B cell (primary cell): ENCODE data around the gene ITPKC. TPM values are rescaled to one million over a fixed set of nuclear protein-coding genes. Genes with fewer than 3 reads are reported as not detected.

Experiments used
- ATAC-seq: fragments of 200-7000 bp; cut with Tn5 transposase; one replicate; pipeline ENCODE4 v1.10.0; 2021; ENCODE audit warnings: low read depth, mild to moderate bottlenecking, moderate number of reproducible peaks, moderate library complexity
- CTCF ChIA-PET: fragments of 350-600 bp; sonication (Branson Sonifier 250); formaldehyde crosslinking; loops from one replicate; lab custom pipeline; 2021; ENCODE audit warnings: antibody characterized with exemption, inconsistent platforms; lab: Charles Lee
- POLR2A ChIA-PET: fragments of 350-600 bp; sonication (Branson Sonifier 250); formaldehyde crosslinking; loops from one replicate; lab custom pipeline; 2021; ENCODE audit warnings: antibody characterized with exemption; lab: Charles Lee
- DNase-seq: peaks from one replicate; pipeline ENCODE4 v3.0.0; 2013
- H2AFZ ChIP-seq: 2 replicates; pipeline ENCODE4 v1.6.1; 2012; ENCODE audit warnings: mild to moderate bottlenecking, low read depth, low read length; ENCODE audit not compliant: insufficient read depth, poor library complexity, severe bottlenecking
- H3K27ac ChIP-seq, 2 donors: 1 replicate in 1 of 2; 2 replicates in 1 of 2; pipeline ENCODE4 v1.5.1; 2012 to 2013; ENCODE audit warnings: low read length in 2 of 2, mild to moderate bottlenecking in 2 of 2, moderate library complexity in 1 of 2
- H3K27me3 ChIP-seq, 4 experiments: fragments of 200-600 bp in 1 of 4; sonication (generic) in 1 of 4; replicated peaks in 1 of 4; 1 replicate in 2 of 4; 2 replicates in 2 of 4; pipeline versions ENCODE4 v1.6.1 to v1.7.0; 2013 to 2016; ENCODE audit warnings: low read length in 3 of 4, mild to moderate bottlenecking in 2 of 4, mixed read lengths in 1 of 4, moderate library complexity in 1 of 4; ENCODE audit not compliant: insufficient read depth in 4 of 4, control insufficient read depth in 3 of 4; ENCODE audit errors: control extremely low read depth in 1 of 4
- H3K36me3 ChIP-seq, 2 experiments: replicated peaks in 1 of 2; 1 replicate in 1 of 2; 2 replicates in 1 of 2; pipeline versions ENCODE4 v1.6.1 to v1.7.1; 2013; ENCODE audit warnings: low read length in 1 of 2; ENCODE audit not compliant: insufficient read depth in 2 of 2, control insufficient read depth in 1 of 2; ENCODE audit errors: control extremely low read depth in 1 of 2, extremely low read depth in 1 of 2
- H3K4me1 ChIP-seq, 2 donors: fragments of 200-600 bp in 1 of 2; sonication (generic) in 1 of 2; 1 replicate in 1 of 2; 2 replicates in 1 of 2; pipeline versions ENCODE4 v1.5.1 to v1.6.1; 2013 to 2017; ENCODE audit warnings: low read length in 2 of 2; ENCODE audit not compliant: control insufficient read depth in 2 of 2, insufficient read depth in 2 of 2
- H3K4me2 ChIP-seq: replicated peaks from 2 replicates; pipeline ENCODE3; 2012; ENCODE audit warnings: mild to moderate bottlenecking, low read depth, low read length; ENCODE audit not compliant: poor library complexity, severe bottlenecking
- H3K4me3 ChIP-seq, 5 experiments: fragments of 200-600 bp in 1 of 5; sonication (generic) in 1 of 5; 1 replicate in 3 of 5; 2 replicates in 2 of 5; pipeline versions ENCODE4 v1.5.1 to v1.7.0; 2011 to 2016; ENCODE audit warnings: low read length in 4 of 5, mild to moderate bottlenecking in 4 of 5, low read depth in 2 of 5, control low read depth in 1 of 5, moderate library complexity in 1 of 5; ENCODE audit not compliant: insufficient read depth in 1 of 5; ENCODE audit errors: control extremely low read depth in 1 of 5, extremely low read depth in 1 of 5
- H3K79me2 ChIP-seq: fragments of 200-600 bp; sonication (generic); one replicate; pipeline ENCODE4 v1.6.0; 2016; ENCODE audit warnings: low read length; ENCODE audit not compliant: control insufficient read depth, insufficient read depth
- H3K9ac ChIP-seq: fragments of 200-600 bp; sonication (generic); 2 replicates; pipeline ENCODE4 v1.6.1; 2017; ENCODE audit warnings: mild to moderate bottlenecking, low read length, moderate library complexity
- H3K9me3 ChIP-seq, 3 donors: one replicate each; pipeline versions ENCODE4 v1.6.1 to v1.7.1; 2013; ENCODE audit warnings: low read length in 2 of 3; ENCODE audit not compliant: control insufficient read depth in 2 of 3, insufficient read depth in 1 of 3; ENCODE audit errors: control extremely low read depth in 1 of 3
- H4K20me1 ChIP-seq: 2 replicates; pipeline ENCODE4 v1.6.0; 2012; ENCODE audit warnings: mild to moderate bottlenecking, low read length; ENCODE audit not compliant: insufficient read depth, control insufficient read depth, poor library complexity, severe bottlenecking
- H3K27ac Mint-ChIP-seq: one replicate; pipeline ENCODE4 v1.8.0; 2021; ENCODE audit warnings: mixed read lengths
- H3K27me3 Mint-ChIP-seq: one replicate; pipeline ENCODE4 v1.8.0; 2021; ENCODE audit warnings: mixed read lengths
- H3K4me1 Mint-ChIP-seq: one replicate; pipeline ENCODE4 v1.8.0; 2021; ENCODE audit warnings: mixed read lengths
- H3K4me3 Mint-ChIP-seq: one replicate; pipeline ENCODE4 v1.8.0; 2021; ENCODE audit warnings: mixed read lengths
- H3K9me3 Mint-ChIP-seq: one replicate; pipeline ENCODE4 v1.8.0; 2022; ENCODE audit warnings: mixed read lengths; ENCODE audit not compliant: insufficient read depth
- EZH2 ChIP-seq: IDR thresholded peaks from 2 replicates; pipeline ENCODE4 v1.6.1; 2012; ENCODE audit warnings: borderline replicate concordance, low read depth, mild to moderate bottlenecking, moderate library complexity, low read length; ENCODE audit not compliant: insufficient read depth, poor library complexity, severe bottlenecking
- WGBS: methylation state at CpG from one replicate; pipeline ENCODE4 v1.1.5; 2013; ENCODE audit warnings: missing lambda C conversion rate; ENCODE audit not compliant: insufficient coverage; 5-methylcytosine and 5-hydroxymethylcytosine counted together
- intact Hi-C: fragments of 100-400 bp; cut with micrococcal nuclease; formaldehyde crosslinking; loops from one replicate; pipeline ENCODE4 v1.10.0; 2022
- polyA minus RNA-seq: library from RNA; depleted of rRNA, polyadenylated mRNA; stranded (reverse); fragments of >200 nt; gene quantifications from 2 replicates; pipeline ENCODE4 v1.2.3, GENCODE V29; 2012
- polyA plus RNA-seq: library from polyadenylated mRNA; depleted of rRNA; stranded (reverse); fragments of >200 nt; gene quantifications from 2 replicates; pipeline ENCODE4 v1.2.3, GENCODE V29; 2012
- total RNA-seq, 2 donors: library from RNA; stranded (reverse); fragments of 120-200 nt in 1 of 2; gene quantifications; 1 replicate in 1 of 2; 2 replicates in 1 of 2; pipeline versions ENCODE4 v1.2.3 to v1.2.4, GENCODE V29; 2013 to 2022
- TF ChIP-seq, protein P1 (sequence below): fragments of 200-600 bp; IDR thresholded peaks from one replicate; pipeline ENCODE4 v1.8.0; 2022; ENCODE audit warnings: antibody characterized with exemption, mild to moderate bottlenecking

ITPKC gene
- total RNA-seq (13.1 and 16.0 TPM in 2 replicates), polyA plus RNA-seq (6.7 and 8.7 TPM in 2 replicates), polyA minus RNA-seq (8.8 and 14.8 TPM in 2 replicates)
- 7.2 TPM for total RNA-seq (2013)

DNA sequence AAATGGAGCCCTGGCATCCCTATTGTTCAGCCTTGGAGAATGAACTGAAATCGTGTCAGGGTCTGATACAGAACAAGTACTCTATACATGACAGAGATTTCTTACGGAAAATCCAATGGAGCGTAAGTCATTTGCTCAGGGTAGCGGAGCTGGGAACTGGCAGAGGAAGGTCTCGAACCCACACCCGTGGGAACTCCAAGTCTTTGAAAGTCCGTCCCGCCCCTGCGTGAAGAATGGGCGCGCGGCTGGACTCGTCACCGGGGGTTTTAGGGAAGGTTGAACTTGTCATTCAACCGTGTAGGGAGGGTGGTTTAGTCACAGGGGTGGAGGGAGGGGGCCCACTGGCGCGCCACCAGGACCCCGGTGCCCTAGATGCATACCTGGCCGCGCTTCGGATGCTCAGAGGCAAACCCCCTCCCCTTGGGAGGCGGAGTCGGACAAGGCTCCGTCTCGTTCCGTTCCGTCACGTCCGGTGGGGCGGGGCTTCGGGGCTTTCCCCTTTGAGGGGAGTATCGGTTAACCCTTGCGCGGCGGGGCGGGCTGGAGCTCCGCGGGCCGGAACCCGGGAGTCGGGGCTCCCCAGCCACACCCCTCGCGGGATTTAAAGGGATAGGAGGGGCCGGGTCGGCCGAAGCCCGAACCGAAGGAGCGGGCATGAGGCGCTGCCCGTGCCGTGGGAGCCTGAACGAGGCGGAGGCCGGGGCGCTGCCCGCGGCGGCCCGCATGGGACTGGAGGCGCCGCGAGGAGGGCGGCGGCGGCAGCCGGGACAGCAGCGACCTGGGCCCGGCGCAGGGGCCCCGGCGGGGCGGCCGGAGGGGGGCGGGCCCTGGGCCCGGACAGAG lies at the start of gene ITPKC, which contains the start of gene COQ8B:
ITPKC (plus strand) TSS at position 631 of the 843 bp plus-strand sequence; CDS start at position 655, 24 bp downstream.
COQ8B (minus strand) TSS at position 405 of the 843 bp plus-strand sequence. CDS start 2,254 bp downstream, outside the sequence.
- peaks cover 47 to 64% of the 10 kb centered on the region in 2 donors for H3K4me1 ChIP-seq
- H3K27me3 ChIP-seq: no peaks in the 10 kb centered on the region
- ChIA-PET CTCF (interaction anchor here (0.6 to 2.0 kb wide), 9 partner anchors 29 to 104 kb away, joined by 3 to 9 read pairs (median 5); partner anchors contain the start of genes ACTMAP, EGLN2 and SNRPA), POLR2A (interaction anchor here (0.6 to 2.0 kb wide), 14 partner anchors 25 to 254 kb away, joined by 3 to 15 read pairs (median 4); partner anchors contain the start of genes ACTMAP, EGLN2, RAB4B and SNRPA)
- peak within 1 kb of the TSS; percentile 86 for H2AFZ ChIP-seq
- peaks cover 0 to 11% of the 10 kb centered on the region in 2 experiments for H3K36me3 ChIP-seq
- H3K4me2 ChIP-seq: peak within 1 kb of the TSS; percentile 90
- DNase-seq (peak; percentile 98), ATAC-seq (peak; percentile 75)
- H3K27ac ChIP-seq: peak within 1 kb of the TSS; percentile 87 to 90
- TF ChIP-seq, protein P1, sequence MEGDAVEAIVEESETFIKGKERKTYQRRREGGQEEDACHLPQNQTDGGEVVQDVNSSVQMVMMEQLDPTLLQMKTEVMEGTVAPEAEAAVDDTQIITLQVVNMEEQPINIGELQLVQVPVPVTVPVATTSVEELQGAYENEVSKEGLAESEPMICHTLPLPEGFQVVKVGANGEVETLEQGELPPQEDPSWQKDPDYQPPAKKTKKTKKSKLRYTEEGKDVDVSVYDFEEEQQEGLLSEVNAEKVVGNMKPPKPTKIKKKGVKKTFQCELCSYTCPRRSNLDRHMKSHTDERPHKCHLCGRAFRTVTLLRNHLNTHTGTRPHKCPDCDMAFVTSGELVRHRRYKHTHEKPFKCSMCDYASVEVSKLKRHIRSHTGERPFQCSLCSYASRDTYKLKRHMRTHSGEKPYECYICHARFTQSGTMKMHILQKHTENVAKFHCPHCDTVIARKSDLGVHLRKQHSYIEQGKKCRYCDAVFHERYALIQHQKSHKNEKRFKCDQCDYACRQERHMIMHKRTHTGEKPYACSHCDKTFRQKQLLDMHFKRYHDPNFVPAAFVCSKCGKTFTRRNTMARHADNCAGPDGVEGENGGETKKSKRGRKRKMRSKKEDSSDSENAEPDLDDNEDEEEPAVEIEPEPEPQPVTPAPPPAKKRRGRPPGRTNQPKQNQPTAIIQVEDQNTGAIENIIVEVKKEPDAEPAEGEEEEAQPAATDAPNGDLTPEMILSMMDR: peak; percentile 22
- no peak for TF ChIP-seq EZH2
- Mint-ChIP-seq H3K9me3 (no peaks in the 10 kb centered on the region), H3K4me3 (peak within 1 kb of the TSS; percentile 88), H3K27me3 (no peaks in the 10 kb centered on the region), H3K4me1 (peaks cover 63% of the 10 kb centered on the region), H3K27ac (peak within 1 kb of the TSS; percentile 97)
- H3K9me3 ChIP-seq: no peaks in the 10 kb centered on the region
- intact Hi-C loops: loop anchor here (1.0 to 10.0 kb wide), 7 partner anchors 29 to 681 kb away; partner anchors contain the start of genes ACTMAP, BCKDHA and EXOSC5
- under 1% methylated on average over 75 of the region's 76 CpGs for WGBS
- peak within 1 kb of the TSS; percentile 90 for H3K9ac ChIP-seq
- H3K79me2 ChIP-seq: peaks cover 64% of the 10 kb centered on the region
- H3K4me3 ChIP-seq: peak within 1 kb of the TSS; percentile 79 to 90 (median 83)
- peaks cover 4% of the 10 kb centered on the region for H4K20me1 ChIP-seq
